Right lobe of liver (tissue), 6 donors: ENCODE results near the gene PLXNA4. TPM values are rescaled to one million over a fixed set of nuclear protein-coding genes. Genes with fewer than 3 reads are reported as not detected.

Experiments used
- ATAC-seq, 4 donors: fragments of 200-7000 bp; cut with Tn5 transposase; one replicate each; pipeline ENCODE4 v1.9.1; 2020; ENCODE audit warnings: mild to moderate bottlenecking in 4 of 4, moderate library complexity in 4 of 4
- DNase-seq, 3 donors: peaks; one replicate each; pipeline ENCODE4 v3.0.0-alpha.2; 2020
- H3K27ac ChIP-seq, 3 donors: fragments of 200-600 bp; one replicate each; pipeline ENCODE4 v1.8.0; 2022
- H3K27me3 ChIP-seq, 2 donors: fragments of 200-600 bp; one replicate each; pipeline ENCODE4 v1.8.0; 2022
- H3K36me3 ChIP-seq, 4 donors: fragments of 200-600 bp; sonication (generic) in 1 of 4; one replicate each; pipeline versions ENCODE4 v1.5.1 to v1.8.0; 2017 to 2022; ENCODE audit warnings: control low read depth in 1 of 4
- H3K4me1 ChIP-seq, 4 donors: fragments of 200-600 bp; sonication (generic) in 1 of 4; one replicate each; pipeline versions ENCODE4 v1.5.1 to v1.8.0; 2017 to 2022; ENCODE audit warnings: control low read depth in 1 of 4
- H3K4me3 ChIP-seq, 3 donors: fragments of 200-600 bp; one replicate each; pipeline ENCODE4 v1.8.0; 2022
- H3K9me3 ChIP-seq, 4 donors: fragments of 200-600 bp; sonication (generic) in 1 of 4; one replicate each; pipeline versions ENCODE4 v1.5.1 to v1.8.0; 2017 to 2022; ENCODE audit warnings: control low read depth in 1 of 4
- CTCF ChIP-seq, 4 donors: fragments of 200-600 bp in 3 of 4; fragments of 450-650 bp in 1 of 4; IDR thresholded peaks; one replicate each; pipeline versions ENCODE4 v1.5.1 to v1.8.0; 2016 to 2022; ENCODE audit warnings: antibody characterized with exemption in 4 of 4, mild to moderate bottlenecking in 2 of 4
- POLR2A ChIP-seq: fragments of 450-650 bp; IDR thresholded peaks from one replicate; pipeline ENCODE4 v1.6.1; 2017; ENCODE audit warnings: antibody characterized with exemption, mild to moderate bottlenecking
- whole genome bisulfite sequencing: methylation state at CpG from one replicate; pipeline ENCODE4 v1.1.6; 2018; ENCODE audit warnings: low coverage, low lambda C conversion rate; ENCODE audit not compliant: insufficient coverage; ENCODE audit errors: missing lambda C conversion rate; 5-methylcytosine and 5-hydroxymethylcytosine counted together
- intact Hi-C, 2 donors: fragments of 100-400 bp; cut with DNase I; formaldehyde crosslinking; loops; one replicate each; pipeline versions ENCODE4 v1.11.2 to v1.14.1; 2022
- total RNA-seq, 6 experiments: library from RNA; depleted of rRNA in 2 of 6; stranded (reverse); fragments of >200 nt in 2 of 6; fragmentation: NEBNext Ultra II Directional in 3 of 6; extraction: Animal tissue kit (Norgen Biotek cat#: 25700) in 3 of 6; gene quantifications; one replicate each; pipeline versions ENCODE4 v1.1.0 to v1.2.4, GENCODE V29; 2016 to 2023
- donor health status: DM: no; HTN: yes; CAD: no.
- donor health status: DM: no; HTN: no; CAD: no.
- donor health status: DM: no; HTN: no; CAD: no.
- donor health status: DM: no; HTN: yes; CAD: no.
- donor health status: DM: no; HTN: yes; CAD: no.

Gene PLXNA4
- total RNA-seq, 6 experiments from 2014 or later = 0.17 to 0.90 (median 0.30) TPM

- DNase-seq (no peak), ATAC-seq (no peak)
- no peak overlapping the region for H3K27ac ChIP-seq
- H3K9me3 ChIP-seq = no peaks in the 10 kb centered on the region
- TF ChIP-seq CTCF (IDR thresholded peaks at IDR 0.05) (no peak), POLR2A (no peak)
- H3K4me1 ChIP-seq = peaks cover 0 to 7% (median 0%) of the 10 kb centered on the region in 4 donors
- 90% methylated on average over 3 of the region's 3 CpGs for WGBS
- intact Hi-C loops = no loop called here
- no peaks in the 10 kb centered on the region for H3K36me3 ChIP-seq
- no peak overlapping the region for H3K4me3 ChIP-seq
- H3K27me3 ChIP-seq = no peaks in the 10 kb centered on the region
Measured at GRCh38 chr7:132373041-132373440, 203.2 kb downstream of the PLXNA4 start.

- Histone ChIP-seq H3K9me3 (no peaks in the 10 kb centered on the region), H3K27me3 (no peaks in the 10 kb centered on the region), H3K36me3 (no peaks in the 10 kb centered on the region), H3K4me3 (no peak overlapping the region), H3K27ac (no peak overlapping the region), H3K4me1 (peaks cover 0 to 7% (median 0%) of the 10 kb centered on the region in 4 donors)
- ATAC-seq (no peak), DNase-seq (no peak)
- TF ChIP-seq POLR2A = no peak
- no peak for TF ChIP-seq CTCF (IDR thresholded peaks at IDR 0.05)
- intact Hi-C loops = no loop called here
- WGBS = 65% methylated on average over 3 of the region's 3 CpGs
Measured at GRCh38 chr7:132371948-132372347, 204.3 kb downstream of the PLXNA4 start.

GRCh38 chr7:132368246-132368900, 207.9 kb downstream of the PLXNA4 start:
- 65% methylated on average over 7 of the region's 11 CpGs for WGBS
- H3K4me3 ChIP-seq = no peak overlapping the region
- no peaks in the 10 kb centered on the region for H3K4me1 ChIP-seq
- no peak for TF ChIP-seq CTCF (IDR thresholded peaks at IDR 0.05)
- no peak for TF ChIP-seq POLR2A
- no peak overlapping the region for H3K27ac ChIP-seq
- no peaks in the 10 kb centered on the region for H3K27me3 ChIP-seq
- intact Hi-C loops = no loop called here
- no peak for DNase-seq
- H3K36me3 ChIP-seq = no peaks in the 10 kb centered on the region
- H3K9me3 ChIP-seq = no peaks in the 10 kb centered on the region
- no peak for ATAC-seq

- H3K4me1 ChIP-seq = no peaks in the 10 kb centered on the region
- H3K27me3 ChIP-seq = no peaks in the 10 kb centered on the region
- intact Hi-C loops = no loop called here
- TF ChIP-seq POLR2A (no peak), CTCF (IDR thresholded peaks at IDR 0.05) (no peak)
- H3K9me3 ChIP-seq = no peaks in the 10 kb centered on the region
- WGBS = 84% methylated on average over 7 of the region's 9 CpGs
- no peak overlapping the region for H3K4me3 ChIP-seq
- H3K36me3 ChIP-seq = no peaks in the 10 kb centered on the region
- H3K27ac ChIP-seq = no peak overlapping the region
- ATAC-seq = no peak
- DNase-seq = no peak
Measured at GRCh38 chr7:132367795-132368194, 208.5 kb downstream of the PLXNA4 start.
